ENCODE data around the gene TCEANC2.

The TCEANC2 gene

DNA sequence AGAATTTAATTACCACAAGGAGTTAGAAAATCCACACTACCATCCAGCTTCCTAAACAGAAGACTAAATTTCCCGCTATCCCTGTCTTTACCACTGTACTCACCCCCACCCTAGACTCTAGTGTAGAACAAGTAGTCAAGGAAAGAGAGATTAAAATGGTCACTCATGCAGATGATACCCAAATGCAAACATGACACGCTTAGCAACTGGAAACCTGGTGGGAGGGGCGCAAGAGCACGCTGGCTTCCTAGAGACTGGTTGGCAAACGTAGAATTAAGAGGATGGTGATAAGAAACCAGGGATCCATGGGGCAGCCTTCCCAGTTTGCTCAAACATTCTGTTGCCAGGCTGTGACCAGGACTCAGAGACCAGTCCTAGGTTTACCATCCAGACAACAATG, 25.6 kb upstream of the TCEANC2 start:
- no peak for DNase-seq (ENCODE audit: low spot score)
- no peak overlapping the region for H3K27ac ChIP-seq
- TF ChIP-seq, protein P1, sequence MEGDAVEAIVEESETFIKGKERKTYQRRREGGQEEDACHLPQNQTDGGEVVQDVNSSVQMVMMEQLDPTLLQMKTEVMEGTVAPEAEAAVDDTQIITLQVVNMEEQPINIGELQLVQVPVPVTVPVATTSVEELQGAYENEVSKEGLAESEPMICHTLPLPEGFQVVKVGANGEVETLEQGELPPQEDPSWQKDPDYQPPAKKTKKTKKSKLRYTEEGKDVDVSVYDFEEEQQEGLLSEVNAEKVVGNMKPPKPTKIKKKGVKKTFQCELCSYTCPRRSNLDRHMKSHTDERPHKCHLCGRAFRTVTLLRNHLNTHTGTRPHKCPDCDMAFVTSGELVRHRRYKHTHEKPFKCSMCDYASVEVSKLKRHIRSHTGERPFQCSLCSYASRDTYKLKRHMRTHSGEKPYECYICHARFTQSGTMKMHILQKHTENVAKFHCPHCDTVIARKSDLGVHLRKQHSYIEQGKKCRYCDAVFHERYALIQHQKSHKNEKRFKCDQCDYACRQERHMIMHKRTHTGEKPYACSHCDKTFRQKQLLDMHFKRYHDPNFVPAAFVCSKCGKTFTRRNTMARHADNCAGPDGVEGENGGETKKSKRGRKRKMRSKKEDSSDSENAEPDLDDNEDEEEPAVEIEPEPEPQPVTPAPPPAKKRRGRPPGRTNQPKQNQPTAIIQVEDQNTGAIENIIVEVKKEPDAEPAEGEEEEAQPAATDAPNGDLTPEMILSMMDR (conservative IDR thresholded peaks at IDR 0.05; ENCODE audit: low read depth), result no peak
- CTCF ChIA-PET, result no interaction called here
- POLR2A ChIA-PET (ENCODE audit: low non-redundant PET), result no interaction called here

DNA sequence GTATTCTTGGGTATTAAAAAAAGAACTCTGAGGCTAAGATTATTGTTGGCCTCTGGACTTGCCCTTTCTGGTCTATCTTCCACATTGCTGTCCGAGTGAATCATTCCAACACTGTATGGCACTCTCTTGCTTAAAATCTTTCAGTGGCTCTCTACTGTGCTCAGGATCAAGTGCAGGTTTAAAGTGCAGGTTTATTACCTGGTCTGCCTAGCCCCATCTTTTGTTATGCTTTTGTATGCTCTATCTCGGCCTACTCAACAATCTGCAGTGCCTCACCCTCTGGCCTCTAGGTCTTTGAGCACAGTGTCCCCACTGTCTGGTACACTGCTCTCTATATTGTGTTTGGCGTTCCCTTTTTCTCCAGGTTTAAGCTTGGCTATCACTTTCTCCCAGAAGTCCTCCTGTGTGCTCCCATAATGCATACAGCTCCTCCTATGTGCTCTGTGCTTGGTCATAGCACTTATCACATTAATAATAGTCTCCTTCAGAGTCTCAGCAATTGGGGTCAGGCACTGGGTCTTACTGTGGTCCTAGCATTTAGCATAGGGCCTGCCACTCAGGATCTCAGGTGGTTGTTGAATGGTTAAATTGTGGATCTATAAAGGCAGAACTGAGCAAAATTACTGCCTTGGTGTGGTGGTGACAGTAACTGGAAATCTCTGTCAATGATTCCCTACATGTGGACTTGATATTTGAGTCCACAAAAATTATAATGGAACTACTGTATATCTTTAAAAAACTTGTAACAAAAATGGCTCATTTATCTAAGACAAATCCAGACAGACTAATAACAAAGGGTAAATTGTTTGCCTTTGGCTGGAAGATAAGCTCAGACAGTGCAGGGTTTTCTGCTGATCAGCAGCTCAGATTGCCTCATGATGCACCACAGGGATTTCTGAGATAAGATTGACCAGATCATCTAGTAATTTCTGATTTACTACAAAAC, 24.8 kb upstream of the TCEANC2 start:
- no peak overlapping the region for H3K27ac ChIP-seq
- ChIA-PET CTCF (no interaction called here), POLR2A (ENCODE audit: low non-redundant PET) (no interaction called here)
- no peak for DNase-seq (ENCODE audit: low spot score)
- TF ChIP-seq, protein P1 (conservative IDR thresholded peaks at IDR 0.05; ENCODE audit: low read depth), result no peak

DNA sequence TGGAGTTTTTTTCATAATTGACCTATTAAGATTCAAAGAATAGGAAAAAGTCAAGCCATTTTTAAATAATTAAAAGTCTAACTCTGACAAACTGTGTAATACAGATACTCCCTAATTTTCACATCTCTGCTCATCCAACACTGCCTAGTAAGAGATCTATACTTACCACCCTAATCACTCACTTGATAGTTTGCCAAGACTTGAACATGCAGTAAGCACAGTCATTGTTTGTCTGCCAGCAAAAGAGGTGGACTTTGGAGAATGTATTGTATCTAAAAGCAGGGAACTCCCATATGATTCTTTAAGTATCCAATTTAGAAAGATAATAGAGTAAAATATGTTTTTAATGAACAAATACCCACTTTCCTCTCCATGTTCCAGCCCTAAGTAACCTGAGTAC, 15.9 kb upstream of the TCEANC2 start:
- H3K27ac ChIP-seq, result no peak overlapping the region
- TF ChIP-seq, protein P1 (conservative IDR thresholded peaks at IDR 0.05; ENCODE audit: low read depth), result no peak
- no peak for DNase-seq (ENCODE audit: low spot score)
- ChIA-PET POLR2A (ENCODE audit: low non-redundant PET) (no interaction called here), CTCF (no interaction called here)

DNA sequence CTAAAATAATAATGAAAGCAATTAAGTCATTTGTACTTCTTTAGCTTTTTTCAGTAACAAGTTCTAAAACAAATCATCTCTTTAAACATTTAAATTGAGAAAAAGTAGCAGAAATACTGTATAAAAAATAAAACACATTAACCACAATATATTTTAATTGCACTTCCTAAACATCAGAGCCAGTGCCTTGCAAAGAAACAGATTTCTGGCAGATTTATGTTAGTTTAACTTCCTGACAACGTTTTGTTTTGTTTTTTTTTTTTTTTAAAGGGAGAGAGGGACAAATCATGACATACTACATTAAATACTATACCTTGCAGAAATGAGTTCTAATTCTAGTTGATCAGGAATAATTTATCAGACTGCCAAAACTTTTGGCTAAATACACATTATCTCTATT, 11.6 kb upstream of the TCEANC2 start:
- ChIA-PET CTCF (interaction anchor here (0.6 kb wide), 2 partner anchors 90 to 448 kb away, joined by 3 read pairs; no protein-coding TSS in a partner anchor), POLR2A (ENCODE audit: low non-redundant PET) (no interaction called here)
- no peak for DNase-seq (ENCODE audit: low spot score)
- TF ChIP-seq, protein P1 (conservative IDR thresholded peaks at IDR 0.05; ENCODE audit: low read depth), result no peak
- no peak overlapping the region for H3K27ac ChIP-seq

DNA sequence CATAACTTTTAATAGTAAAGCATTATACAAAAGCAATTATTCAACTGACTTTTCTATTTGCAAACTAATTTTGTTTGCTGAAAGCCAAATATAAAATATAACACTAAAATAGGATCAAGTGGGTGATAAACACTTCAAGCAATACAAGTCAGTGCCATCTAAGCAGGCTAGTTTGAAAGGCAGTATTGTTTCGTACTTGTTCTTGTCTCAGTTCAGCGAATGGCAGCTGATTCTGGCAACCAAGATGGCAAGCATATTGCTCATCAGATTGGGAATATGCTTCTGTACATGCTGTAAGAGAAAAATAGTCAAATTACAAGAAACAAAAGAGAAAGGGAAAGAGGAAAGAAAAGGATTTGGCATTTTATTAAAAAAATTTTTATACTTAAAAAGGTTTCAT, 7.9 kb upstream of the TCEANC2 start:
- CTCF ChIA-PET, result interaction anchor here (0.6 kb wide), 1 partner anchor 89 kb away, joined by 3 read pairs; no protein-coding TSS in a partner anchor

DNA sequence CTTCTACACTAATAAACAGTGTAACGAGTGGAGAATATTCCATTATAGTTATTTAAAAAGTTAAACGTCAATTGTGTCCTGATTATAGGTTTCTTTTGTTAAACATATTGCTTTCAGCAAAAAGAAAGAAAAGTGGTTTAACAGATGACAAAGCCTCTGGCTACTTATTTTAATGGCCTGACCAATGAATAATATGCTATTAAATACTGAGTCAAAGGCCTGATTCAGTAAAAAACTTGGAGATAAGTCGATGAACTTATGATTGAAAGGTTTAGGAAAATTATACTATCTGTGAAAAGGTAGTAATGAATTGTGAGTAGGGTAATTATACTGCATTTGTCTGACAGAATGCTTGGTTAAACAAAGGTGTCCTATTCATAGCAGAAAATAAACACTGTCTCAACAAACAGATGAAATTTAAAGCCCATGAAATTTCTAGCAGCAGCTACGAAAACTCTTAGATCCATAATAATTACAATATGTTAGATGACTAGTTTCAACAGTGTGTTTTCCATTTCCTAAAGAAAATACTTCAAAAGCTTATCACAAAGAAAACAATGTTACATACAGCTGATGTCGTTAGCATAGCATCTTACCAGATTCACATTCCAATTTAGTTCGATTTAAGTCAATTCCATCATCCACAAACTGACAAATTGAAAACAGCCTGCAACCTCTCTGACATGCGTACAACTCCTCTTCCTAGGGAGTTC, 6.6 kb upstream of the TCEANC2 start:
- POLR2A ChIA-PET (ENCODE audit: low non-redundant PET), result no interaction called here
- CTCF ChIA-PET, result no interaction called here
- no peak overlapping the region for H3K27ac ChIP-seq
- TF ChIP-seq, protein P1 (conservative IDR thresholded peaks at IDR 0.05; ENCODE audit: low read depth), result no peak
- no peak for DNase-seq (ENCODE audit: low spot score)

More for the DNA sequence above, 7.9 kb upstream of the TCEANC2 start:
- TF ChIP-seq, protein P1 (conservative IDR thresholded peaks at IDR 0.05; ENCODE audit: low read depth), result no peak
- H3K27ac ChIP-seq, result no peak overlapping the region
- POLR2A ChIA-PET (ENCODE audit: low non-redundant PET), result no interaction called here
- DNase-seq (ENCODE audit: low spot score), result no peak
